ENCODE data around the gene CELSR2.
A peak's percentile ranks its signal among the peaks of the same experiment; 100 is the strongest.

CELSR2 gene

GRCh38 chr1:109240158-109241152 is 8.9 kb upstream of the CELSR2 start (continued):
- TF ChIP-seq PATZ1 (tag by site-specific recombination; IDR thresholded peaks at IDR 0.05) (peak; percentile 84), SP7 (tag by site-specific recombination; IDR thresholded peaks at IDR 0.05) (peak; percentile 68; the same call in 1 of the 2 replicates), ZNF600 (tag by site-specific recombination; IDR thresholded peaks at IDR 0.05) (peak; percentile 96), SALL2 (tag by site-specific recombination; IDR thresholded peaks at IDR 0.05; ENCODE audit: borderline replicate concordance) (no peak), ZFP69B (tag by site-specific recombination; IDR thresholded peaks at IDR 0.05) (peak; percentile 99), ZBTB10 (tag by site-specific recombination; IDR thresholded peaks at IDR 0.05) (peak; percentile 55; the same call in 1 of the 2 replicates), GLIS2 (tag by site-specific recombination; IDR thresholded peaks at IDR 0.05) (peak; percentile 91), ZXDB (tag by site-specific recombination; IDR thresholded peaks at IDR 0.05) (peak; percentile 33; the same call in 1 of the 2 replicates), ZNF121 (tag by site-specific recombination; IDR thresholded peaks at IDR 0.05) (no peak), ZNF16 (tag by site-specific recombination; IDR thresholded peaks at IDR 0.05; ENCODE audit: low read depth) (no peak), ZBTB11 (tag by site-specific recombination; conservative IDR thresholded peaks at IDR 0.05; ENCODE audit: low read depth) (no peak), ZNF670 (tag by site-specific recombination; IDR thresholded peaks at IDR 0.05; ENCODE audit: low read depth) (no peak), ZNF518A (tag by site-specific recombination; conservative IDR thresholded peaks at IDR 0.05; ENCODE audit: low read depth) (no peak), ZNF155 (tag by site-specific recombination; IDR thresholded peaks at IDR 0.05) (no peak), ZNF677 (tag by site-specific recombination; IDR thresholded peaks at IDR 0.05) (no peak), KLF9 (tag by site-specific recombination; IDR thresholded peaks at IDR 0.05; ENCODE audit: low read depth) (peak; percentile 9; the same call in 1 of the 2 replicates), ZEB2 (tag by site-specific recombination; IDR thresholded peaks at IDR 0.05) (peak; percentile 74), ZBTB17 (tag by site-specific recombination; IDR thresholded peaks at IDR 0.05) (peak; percentile 73), IKZF3 (tag by site-specific recombination; IDR thresholded peaks at IDR 0.05) (peak; percentile 82), PRDM10 (tag by site-specific recombination; IDR thresholded peaks at IDR 0.05) (peak; percentile 82), GLIS1 (tag by site-specific recombination; IDR thresholded peaks at IDR 0.05) (peak; percentile 96)
